Breast epithelium (tissue), 4 donors: ENCODE results near the gene SUMF1. TPM values are rescaled to one million over a fixed set of nuclear protein-coding genes. Genes with fewer than 3 reads are reported as not detected.

Source experiments
- DNase-seq, 2 donors: peaks; one replicate each; pipeline ENCODE4 v3.0.0-alpha.2; 2019; ENCODE audit warnings: low spot score in 2 of 2
- H3K27ac ChIP-seq, 2 donors: fragments of 200-600 bp; sonication (generic) in 1 of 2; one replicate each; pipeline ENCODE4 v1.5.1; 2016 to 2019; ENCODE audit warnings: mild to moderate bottlenecking in 1 of 2
- H3K27me3 ChIP-seq, 2 donors: fragments of 200-600 bp; sonication (generic) in 1 of 2; one replicate each; pipeline versions ENCODE4 v1.5.1 to v1.6.0; 2017 to 2019; ENCODE audit warnings: control low read depth in 1 of 2, mild to moderate bottlenecking in 1 of 2
- H3K36me3 ChIP-seq: fragments of 200-600 bp; one replicate; pipeline ENCODE4 v1.5.1; 2019
- H3K4me1 ChIP-seq, 2 donors: fragments of 200-600 bp; sonication (generic); one replicate each; pipeline ENCODE4 v1.5.1; 2016 to 2019; ENCODE audit warnings: control low read depth in 1 of 2
- H3K4me3 ChIP-seq, 3 donors: fragments of 200-600 bp; sonication (generic); 1 replicate in 2 of 3; 2 replicates in 1 of 3; pipeline ENCODE4 v1.5.1; 2016 to 2019; ENCODE audit warnings: mild to moderate bottlenecking in 3 of 3, moderate library complexity in 2 of 3
- H3K9me3 ChIP-seq, 2 donors: fragments of 200-600 bp; sonication (generic) in 1 of 2; one replicate each; pipeline ENCODE4 v1.5.1; 2016 to 2019; ENCODE audit warnings: control low read depth in 1 of 2
- CTCF ChIP-seq, 3 donors: fragments of 450-650 bp; IDR thresholded peaks; one replicate each; pipeline ENCODE4 v1.5.1; 2016 to 2017; ENCODE audit warnings: antibody characterized with exemption in 3 of 3, mild to moderate bottlenecking in 3 of 3, moderate library complexity in 3 of 3
- POLR2A ChIP-seq: fragments of 450-650 bp; IDR thresholded peaks from one replicate; pipeline ENCODE4 v1.6.1; 2016; ENCODE audit warnings: antibody characterized with exemption, mild to moderate bottlenecking, moderate library complexity
- POLR2AphosphoS5 ChIP-seq, 3 donors: sonication (generic); formaldehyde crosslinking; IDR thresholded peaks; one replicate each; pipeline ENCODE4 v1.6.1; 2017; ENCODE audit warnings: antibody characterized with exemption in 3 of 3
- intact Hi-C: fragments of 100-400 bp; cut with DNase I; formaldehyde crosslinking; loops from one replicate; pipeline ENCODE4 v1.15.1; 2023; ENCODE audit warnings: low total_unique reads
- total RNA-seq, 3 donors: library from RNA; depleted of rRNA; stranded (reverse); fragments of >200 nt; gene quantifications; one replicate each; pipeline ENCODE4 v1.1.0, GENCODE V29; 2016

Gene SUMF1
- total RNA-seq, 3 donors from 2014 or later: 84.2 to 87.1 (median 84.9) TPM

GRCh38 chr3:4406746-4407568 lies 60.1 kb downstream of the SUMF1 start:
- Histone ChIP-seq H3K9me3 (no peaks in the 10 kb centered on the region), H3K27ac (no peak overlapping the region), H3K27me3 (no peaks in the 10 kb centered on the region), H3K4me3 (no peak overlapping the region), H3K36me3 (no peaks in the 10 kb centered on the region), H3K4me1 (no peaks in the 10 kb centered on the region)
- TF ChIP-seq POLR2AphosphoS5 (IDR thresholded peaks at IDR 0.05) (no peak), POLR2A (no peak), CTCF (IDR thresholded peaks at IDR 0.05) (no peak)
- no peak for DNase-seq
- intact Hi-C loops: no loop called here

GRCh38 chr3:4404881-4405280 lies 62.2 kb downstream of the SUMF1 start:
- Histone ChIP-seq H3K4me3 (no peak overlapping the region), H3K9me3 (no peaks in the 10 kb centered on the region), H3K4me1 (no peaks in the 10 kb centered on the region), H3K27ac (no peak overlapping the region), H3K27me3 (no peaks in the 10 kb centered on the region), H3K36me3 (no peaks in the 10 kb centered on the region)
- DNase-seq: no peak
- intact Hi-C loops: no loop called here
- TF ChIP-seq POLR2A (no peak), POLR2AphosphoS5 (IDR thresholded peaks at IDR 0.05) (no peak), CTCF (IDR thresholded peaks at IDR 0.05) (no peak)

DNA sequence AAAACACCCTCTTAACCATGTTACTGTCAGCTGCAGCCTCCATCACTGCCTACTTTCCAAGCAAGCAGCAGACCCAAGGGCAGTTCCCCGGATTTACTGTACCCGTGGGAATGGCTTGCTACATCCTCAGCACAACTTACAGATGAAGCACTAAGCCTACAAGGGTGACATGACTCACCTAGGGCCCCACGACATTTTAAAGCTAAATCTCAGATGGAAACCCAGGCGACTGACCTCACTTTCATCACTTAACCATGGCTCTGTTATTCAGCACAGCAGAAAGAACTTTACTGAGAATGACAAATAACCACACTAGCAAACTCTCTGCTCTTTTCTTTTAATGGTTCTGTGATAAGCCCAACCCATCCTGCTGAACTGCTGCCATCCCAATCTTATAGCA lies 65.6 kb downstream of the SUMF1 start:
- no peak overlapping the region for H3K4me3 ChIP-seq
- H3K9me3 ChIP-seq: no peaks in the 10 kb centered on the region
- intact Hi-C loops: no loop called here
- TF ChIP-seq CTCF (IDR thresholded peaks at IDR 0.05): no peak
- no peak for TF ChIP-seq POLR2AphosphoS5 (IDR thresholded peaks at IDR 0.05)
- TF ChIP-seq POLR2A: no peak
- no peaks in the 10 kb centered on the region for H3K4me1 ChIP-seq
- H3K27ac ChIP-seq: no peak overlapping the region
- DNase-seq: no peak
- H3K36me3 ChIP-seq: no peaks in the 10 kb centered on the region
- H3K27me3 ChIP-seq: no peaks in the 10 kb centered on the region

GRCh38 chr3:4399476-4399875 lies 67.6 kb downstream of the SUMF1 start:
- H3K36me3 ChIP-seq: no peaks in the 10 kb centered on the region
- H3K4me1 ChIP-seq: no peaks in the 10 kb centered on the region
- no peak for DNase-seq
- no peaks in the 10 kb centered on the region for H3K27me3 ChIP-seq
- no peaks in the 10 kb centered on the region for H3K9me3 ChIP-seq
- TF ChIP-seq POLR2A (no peak), POLR2AphosphoS5 (IDR thresholded peaks at IDR 0.05) (no peak), CTCF (IDR thresholded peaks at IDR 0.05) (no peak)
- no peak overlapping the region for H3K4me3 ChIP-seq
- intact Hi-C loops: no loop called here
- H3K27ac ChIP-seq: no peak overlapping the region

DNA sequence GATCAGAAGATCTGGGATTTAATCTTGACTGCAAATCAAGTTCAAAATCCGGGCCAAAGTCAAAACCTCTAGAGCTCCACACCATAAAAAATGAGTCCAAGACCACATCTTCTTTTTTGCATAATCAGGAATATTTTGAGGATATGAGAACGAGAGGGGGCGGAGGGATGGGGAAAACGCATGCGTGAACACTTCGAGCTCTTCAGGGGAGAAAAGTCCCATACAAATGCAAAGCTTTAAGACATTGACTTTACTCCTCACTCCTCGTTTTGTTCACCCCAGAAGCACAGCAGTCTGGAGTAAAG lies 68.2 kb downstream of the SUMF1 start:
- no peak overlapping the region for H3K4me3 ChIP-seq
- intact Hi-C loops: no loop called here

More for the DNA sequence above, 68.2 kb downstream of the SUMF1 start:
- H3K36me3 ChIP-seq: no peaks in the 10 kb centered on the region
- H3K4me1 ChIP-seq: no peaks in the 10 kb centered on the region
- H3K9me3 ChIP-seq: no peaks in the 10 kb centered on the region
- no peak for DNase-seq
- TF ChIP-seq POLR2A: no peak
- no peak for TF ChIP-seq POLR2AphosphoS5 (IDR thresholded peaks at IDR 0.05)
- no peak for TF ChIP-seq CTCF (IDR thresholded peaks at IDR 0.05)
- H3K27ac ChIP-seq: no peak overlapping the region
- no peaks in the 10 kb centered on the region for H3K27me3 ChIP-seq
